SKM-1 (cell line): Measurements from ENCODE around the gene B3GNT9.

Source experiments
- DNase-seq: peaks from one replicate; lab custom pipeline; 2025; ENCODE audit not compliant: unreplicated experiment; lab: John Stamatoyannopoulos, UW

B3GNT9 gene

GRCh38 chr16:67116388-67117311 lies 34.1 kb downstream of the B3GNT9 start:
- DNase-seq = no peak

GRCh38 chr16:67115639-67116038 lies 35.2 kb downstream of the B3GNT9 start:
- DNase-seq = no peak

GRCh38 chr16:67114793-67115192 lies 36.0 kb downstream of the B3GNT9 start:
- no peak for DNase-seq

- DNase-seq = no peak
Measured at GRCh38 chr16:67112591-67113399, 38.0 kb downstream of the B3GNT9 start.

GRCh38 chr16:67111951-67112444 lies 38.8 kb downstream of the B3GNT9 start:
- no peak for DNase-seq

GRCh38 chr16:67109407-67110135 lies 41.2 kb downstream of the B3GNT9 start, which contains the start of gene PHAF1:
PHAF1 (plus strand) TSS chr16:67109941; CDS start chr16:67110176, 235 bp downstream.
- peak; percentile 75 for DNase-seq

- no peak for DNase-seq
Measured at GRCh38 chr16:67108931-67109406, 41.8 kb downstream of the B3GNT9 start.

GRCh38 chr16:67108489-67108888 lies 42.3 kb downstream of the B3GNT9 start:
- no peak for DNase-seq

- no peak for DNase-seq
Measured at GRCh38 chr16:67105881-67106280, 44.9 kb downstream of the B3GNT9 start.

GRCh38 chr16:67105246-67105645 lies 45.6 kb downstream of the B3GNT9 start:
- DNase-seq = peak; percentile 73

- DNase-seq = no peak
Measured at GRCh38 chr16:67104845-67105244, 46.0 kb downstream of the B3GNT9 start.

GRCh38 chr16:67104061-67104460 lies 46.7 kb downstream of the B3GNT9 start:
- DNase-seq = no peak

GRCh38 chr16:67101311-67102082 lies 49.3 kb downstream of the B3GNT9 start:
- no peak for DNase-seq

- DNase-seq = no peak
Measured at GRCh38 chr16:67100569-67101310, 50.1 kb downstream of the B3GNT9 start.

GRCh38 chr16:67098599-67098998 lies 52.2 kb downstream of the B3GNT9 start:
- no peak for DNase-seq
